GM23338 (cell line): ENCODE measurements around the gene FNDC1. TPM values are rescaled to one million over a fixed set of nuclear protein-coding genes. Genes with fewer than 3 reads are reported as not detected.

Source experiments
- ATAC-seq: fragments of 200-7000 bp; cut with Tn5 transposase; 3 replicates; pipeline ENCODE4 v1.9.1; 2020
- DNase-seq: peaks from one replicate; pipeline ENCODE4 v3.0.0-alpha.2; 2015; ENCODE audit warnings: low spot score
- H2AFZ ChIP-seq: fragments of 200-600 bp; sonication (generic); 2 replicates; pipeline ENCODE4 v1.8.0; 2016; ENCODE audit warnings: antibody characterized with exemption, mild to moderate bottlenecking, moderate library complexity
- H3F3A ChIP-seq: fragments of 200-600 bp; sonication (generic); replicated peaks from 2 replicates; pipeline ENCODE4 v1.8.0; 2017; ENCODE audit warnings: antibody characterized with exemption, mixed run types, low read depth
- H3K27ac ChIP-seq: fragments of 200-600 bp; sonication (generic); 2 replicates; pipeline ENCODE4 v1.6.1; 2016; ENCODE audit warnings: low read depth
- H3K27me3 ChIP-seq: fragments of 200-600 bp; sonication (generic); 2 replicates; pipeline ENCODE4 v1.8.0; 2016; ENCODE audit warnings: mild to moderate bottlenecking, mixed run types, moderate library complexity; ENCODE audit not compliant: insufficient read depth
- H3K36me3 ChIP-seq: fragments of 200-600 bp; sonication (generic); 2 replicates; pipeline ENCODE4 v1.8.0; 2016; ENCODE audit warnings: mild to moderate bottlenecking; ENCODE audit not compliant: insufficient read depth
- H3K4me1 ChIP-seq: fragments of 200-600 bp; sonication (generic); 2 replicates; pipeline ENCODE4 v1.8.0; 2016; ENCODE audit warnings: mild to moderate bottlenecking, moderate library complexity; ENCODE audit not compliant: insufficient read depth
- H3K4me2 ChIP-seq: fragments of 200-600 bp; sonication (generic); 2 replicates; pipeline ENCODE4 v1.7.1; 2017; ENCODE audit warnings: mixed run types
- H3K4me3 ChIP-seq: fragments of 200-600 bp; sonication (generic); 2 replicates; pipeline ENCODE4 v1.6.1; 2016; ENCODE audit warnings: mixed run types
- H3K79me2 ChIP-seq: fragments of 200-600 bp; sonication (generic); replicated peaks from 2 replicates; pipeline ENCODE4 v1.8.0; 2017; ENCODE audit warnings: mild to moderate bottlenecking; ENCODE audit not compliant: insufficient read depth
- H3K9me2 ChIP-seq: fragments of 200-600 bp; sonication (generic); 2 replicates; pipeline ENCODE4 v1.8.0; 2017; ENCODE audit not compliant: insufficient read depth
- H4K20me1 ChIP-seq: fragments of 200-600 bp; sonication (generic); replicated peaks from 2 replicates; pipeline ENCODE4 v1.8.0; 2017; ENCODE audit warnings: mild to moderate bottlenecking; ENCODE audit not compliant: insufficient read depth
- H3K27ac Mint-ChIP-seq: 2 replicates; pipeline ENCODE4 v1.8.0; 2020; ENCODE audit warnings: inconsistent platforms, mild to moderate bottlenecking, moderate library complexity, mixed read lengths
- H3K27me3 Mint-ChIP-seq: 3 replicates; pipeline ENCODE4 v1.8.0; 2022; ENCODE audit warnings: low read depth, mild to moderate bottlenecking, moderate library complexity, mixed read lengths, inconsistent platforms; ENCODE audit not compliant: insufficient read depth, poor library complexity
- H3K36me3 Mint-ChIP-seq: 3 replicates; pipeline ENCODE4 v1.8.0; 2021; ENCODE audit warnings: low read depth, mild to moderate bottlenecking, inconsistent platforms, moderate library complexity, mixed read lengths
- H3K4me1 Mint-ChIP-seq: 3 replicates; pipeline ENCODE4 v1.8.0; 2020; ENCODE audit warnings: mild to moderate bottlenecking, inconsistent platforms, mixed read lengths
- H3K4me3 Mint-ChIP-seq: 3 replicates; pipeline ENCODE4 v1.8.0; 2021; ENCODE audit warnings: moderate library complexity, mild to moderate bottlenecking, inconsistent platforms, mixed read lengths
- H3K9me3 Mint-ChIP-seq: 3 replicates; pipeline ENCODE4 v1.8.0; 2020; ENCODE audit warnings: moderate library complexity, mild to moderate bottlenecking, inconsistent platforms, mixed read lengths
- CREB1 ChIP-seq: fragments of 250-450 bp; sonication (Bioruptor Pico); IDR thresholded peaks from 2 replicates; pipeline ENCODE4 v1.5.0; 2020; ENCODE audit warnings: low read depth, mild to moderate bottlenecking, moderate library complexity
- EZH2 ChIP-seq: fragments of 200-600 bp; sonication (generic); IDR thresholded peaks from one replicate; pipeline ENCODE4 v1.8.0; 2017; ENCODE audit warnings: antibody characterized with exemption, mild to moderate bottlenecking, low read depth; ENCODE audit not compliant: unreplicated experiment
- EZH2phosphoT487 ChIP-seq: fragments of 200-600 bp; sonication (generic); IDR thresholded peaks from one replicate; pipeline ENCODE4 v1.8.1; 2018; ENCODE audit warnings: antibody characterized with exemption; ENCODE audit not compliant: unreplicated experiment
- JUNB ChIP-seq: IDR thresholded peaks from one replicate; pipeline ENCODE4 v1.6.1; 2016; ENCODE audit warnings: antibody characterized with exemption; ENCODE audit not compliant: unreplicated experiment
- NANOG ChIP-seq: IDR thresholded peaks from 2 replicates; pipeline ENCODE4 v1.6.1; 2016; ENCODE audit warnings: antibody characterized with exemption, borderline replicate concordance
- POLR2AphosphoS5 ChIP-seq: IDR thresholded peaks from 2 replicates; pipeline ENCODE4 v1.6.1; 2016; ENCODE audit warnings: antibody characterized with exemption, low read depth
- REST ChIP-seq: IDR thresholded peaks from one replicate; pipeline ENCODE4 v1.6.1; 2018; ENCODE audit warnings: antibody characterized with exemption; ENCODE audit not compliant: unreplicated experiment
- STAT1 ChIP-seq: IDR thresholded peaks from one replicate; pipeline ENCODE4 v1.6.1; 2016; ENCODE audit warnings: antibody characterized with exemption; ENCODE audit not compliant: unreplicated experiment
- ZNF114 ChIP-seq: fragments of 250-450 bp; sonication (Bioruptor Pico); IDR thresholded peaks from 2 replicates; pipeline ENCODE4 v1.5.0; 2020; ENCODE audit warnings: mild to moderate bottlenecking, moderate library complexity
- ZNF331 ChIP-seq: fragments of 250-450 bp; sonication (Bioruptor Pico); IDR thresholded peaks from 2 replicates; pipeline ENCODE4 v1.5.0; 2020; ENCODE audit warnings: low read depth, mild to moderate bottlenecking, moderate library complexity
- ZNF462 ChIP-seq: fragments of 250-450 bp; sonication (Bioruptor Pico); IDR thresholded peaks from 2 replicates; pipeline ENCODE4 v1.5.0; 2020; ENCODE audit warnings: mild to moderate bottlenecking, moderate library complexity
- polyA plus RNA-seq: library from polyadenylated mRNA; unstranded; fragments of >200 nt; fragmentation: Nextera tagmentation; extraction: Ambion mirVana; gene quantifications from 2 replicates; pipeline ENCODE4 v1.2.1, GENCODE V29; 2016
- total RNA-seq: library from RNA; depleted of rRNA; stranded (reverse); fragments of >200 nt; shearing (Covaris generic); gene quantifications from 2 replicates; pipeline ENCODE4 v1.2.3, GENCODE V29; 2014

FNDC1 gene
- total and polyA plus RNA-seq, 2 experiments from 2014 or later: 0.38 to 0.57 TPM

- no peak for DNase-seq
- no peak overlapping the region for H3K4me3 Mint-ChIP-seq
- ATAC-seq: no peak
- no peak overlapping the region for H3K4me3 ChIP-seq
- TF ChIP-seq ZNF114 (CRISPR knock-in tag): no peak
- TF ChIP-seq ZNF462 (CRISPR knock-in tag): no peak
- TF ChIP-seq STAT1: no peak
- TF ChIP-seq CREB1: no peak
- TF ChIP-seq POLR2AphosphoS5: no peak
- TF ChIP-seq ZNF331: no peak
- TF ChIP-seq EZH2phosphoT487: no peak
- TF ChIP-seq EZH2: no peak
- TF ChIP-seq JUNB: no peak
- no peak for TF ChIP-seq NANOG
- no peak for TF ChIP-seq REST
- H2AFZ ChIP-seq: no peak overlapping the region
- no peaks in the 10 kb centered on the region for H3K4me1 Mint-ChIP-seq
- no peaks in the 10 kb centered on the region for H3K27me3 ChIP-seq
- no peaks in the 10 kb centered on the region for H3K79me2 ChIP-seq
- H3K36me3 Mint-ChIP-seq: no peaks in the 10 kb centered on the region
- no peak overlapping the region for H3K27ac ChIP-seq
- no peaks in the 10 kb centered on the region for H3K36me3 ChIP-seq
- no peaks in the 10 kb centered on the region for H4K20me1 ChIP-seq
- peaks cover 24% of the 10 kb centered on the region for H3K9me2 ChIP-seq
- no peak overlapping the region for H3K4me2 ChIP-seq
- no peaks in the 10 kb centered on the region for H3F3A ChIP-seq
- no peaks in the 10 kb centered on the region for H3K4me1 ChIP-seq
- no peak overlapping the region for H3K27ac Mint-ChIP-seq
- H3K27me3 Mint-ChIP-seq: peaks cover 2% of the 10 kb centered on the region
- peaks cover 8% of the 10 kb centered on the region; the same call in 2 of the 3 replicates for H3K9me3 Mint-ChIP-seq
These were observed 21.3 kb downstream of the FNDC1 start for GRCh38 chr6:159190460-159190859.
